Non-pigmented ciliary epithelial cell (primary cell): ENCODE data around the gene TTLL9.

Source experiments
- DNase-seq: peaks from one replicate; pipeline ENCODE4 v3.0.0-alpha.2; 2010; ENCODE audit warnings: low read depth

Gene TTLL9

DNA sequence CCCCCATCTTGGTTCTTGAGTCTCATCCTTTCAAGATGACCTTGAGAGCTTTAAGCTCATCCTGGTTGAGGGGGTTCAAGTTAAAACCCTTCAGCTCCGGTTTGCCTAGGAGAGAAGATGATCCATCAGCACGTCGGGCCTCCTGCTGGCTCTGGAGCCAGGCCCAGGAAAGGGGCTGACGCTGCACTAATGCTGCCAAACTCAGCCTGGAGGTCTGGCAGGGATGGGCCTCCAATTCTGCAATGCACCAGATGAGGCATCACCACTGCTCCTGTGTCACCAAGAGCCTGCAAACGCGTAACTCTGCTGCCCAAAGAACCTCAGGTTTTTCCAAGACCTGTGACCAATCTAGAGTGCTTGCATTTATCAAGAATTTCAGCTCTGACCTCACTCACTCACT, 75.4 kb downstream of the TTLL9 start:
- no peak for DNase-seq

DNA sequence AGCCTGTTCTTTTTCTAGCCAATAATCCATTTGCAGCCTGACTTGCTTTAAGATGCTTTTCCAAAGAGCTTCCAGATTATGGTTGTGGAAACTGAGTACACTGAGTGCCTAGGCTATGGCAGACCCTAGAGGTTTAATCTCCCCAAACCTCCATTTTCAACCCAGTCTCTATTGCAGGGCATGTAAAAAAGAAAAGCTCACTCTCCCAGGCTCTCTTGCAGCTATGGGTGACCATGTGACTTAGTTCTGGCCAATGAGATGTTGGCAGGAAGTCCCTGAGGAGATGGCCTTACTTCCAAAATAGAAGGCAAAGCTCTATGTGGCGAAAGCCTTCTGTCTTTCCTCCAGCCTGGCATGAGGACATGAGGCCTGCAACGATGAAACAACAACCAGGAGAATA, 77.6 kb downstream of the TTLL9 start:
- no peak for DNase-seq

- no peak for DNase-seq
Measured at GRCh38 chr20:31949877-31950646, 79.6 kb downstream of the TTLL9 start.

GRCh38 chr20:31951203-31951529, 80.7 kb downstream of the TTLL9 start:
- DNase-seq, result no peak

GRCh38 chr20:31951530-31952453, 81.4 kb downstream of the TTLL9 start, which contains the start of gene PDRG1:
PDRG1 (minus strand) TSS chr20:31952046; CDS start chr20:31951961, 85 bp downstream.
- DNase-seq, result peak; percentile 74

GRCh38 chr20:31953556-31954148, 83.2 kb downstream of the TTLL9 start:
- DNase-seq, result no peak

DNA sequence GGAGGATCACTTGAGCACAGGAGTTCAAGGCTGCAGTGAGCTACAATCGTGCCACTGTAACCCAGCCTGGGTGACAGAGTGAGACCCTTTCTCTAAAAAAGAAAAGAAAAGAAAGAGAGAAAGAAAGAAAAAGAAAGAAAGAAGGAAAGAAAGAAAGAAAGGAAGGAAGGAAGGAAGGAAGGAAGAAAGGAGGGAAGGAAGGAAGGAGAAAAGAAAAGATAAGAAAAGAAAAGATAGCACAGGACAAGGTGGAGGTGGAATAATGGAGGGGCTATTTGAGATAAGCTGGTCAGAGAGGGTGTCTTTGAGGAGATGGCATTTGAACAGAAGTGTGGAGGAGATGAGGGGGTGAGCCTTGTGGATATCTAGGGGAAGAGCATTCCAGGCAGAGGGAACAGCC, 84.1 kb downstream of the TTLL9 start:
- DNase-seq, result no peak

DNA sequence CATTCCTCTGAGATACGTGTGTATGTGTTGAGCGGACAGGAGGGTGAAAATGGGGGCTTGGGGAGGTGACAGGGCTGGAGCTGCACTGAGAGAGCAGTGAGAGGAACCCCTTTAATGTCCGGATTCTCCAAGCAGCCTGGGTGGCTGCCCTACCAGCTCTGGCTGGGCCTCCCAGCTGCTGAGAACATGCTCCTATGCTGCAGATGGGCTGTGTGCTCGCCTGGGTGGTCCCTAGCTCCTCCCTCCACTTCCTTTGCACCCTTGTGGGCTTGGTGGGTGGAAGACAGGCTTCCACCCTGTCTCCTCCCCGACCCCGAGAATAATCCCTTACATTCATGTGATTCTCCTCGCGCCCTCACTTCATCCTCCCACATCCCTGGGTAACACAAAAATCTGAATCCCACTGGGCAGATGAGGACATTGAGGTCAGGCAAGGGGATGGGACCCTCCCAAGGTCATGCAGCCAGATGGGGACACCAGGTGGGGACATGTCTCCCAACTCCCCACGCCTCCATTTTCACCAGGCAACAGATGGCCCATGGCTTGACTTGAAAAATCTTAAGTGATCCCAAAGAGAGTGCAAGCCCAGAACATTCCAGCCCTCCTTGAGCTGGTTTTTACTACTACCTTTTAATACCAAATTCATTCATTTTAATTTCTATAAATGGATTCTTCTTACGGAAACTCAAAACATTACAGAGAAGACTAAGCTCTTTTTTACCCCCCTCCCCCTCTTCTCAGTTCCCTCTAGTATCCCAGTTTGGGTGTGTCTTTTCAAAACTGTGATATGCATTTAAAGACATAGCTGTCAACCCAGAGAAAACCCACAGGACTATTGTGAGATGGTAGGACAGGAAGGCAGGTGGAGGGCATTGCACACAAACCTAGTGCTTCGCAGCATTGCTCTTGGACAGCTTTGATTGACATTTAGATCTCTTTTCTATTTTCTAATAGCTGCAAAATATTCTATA, 86.4 kb downstream of the TTLL9 start:
- DNase-seq, result no peak

- DNase-seq, result no peak
Measured at GRCh38 chr20:31962761-31963160, 92.3 kb downstream of the TTLL9 start.

- no peak for DNase-seq
Measured at GRCh38 chr20:31963889-31964288, 93.5 kb downstream of the TTLL9 start.

GRCh38 chr20:31966991-31967655, 96.7 kb downstream of the TTLL9 start:
- DNase-seq, result no peak

DNA sequence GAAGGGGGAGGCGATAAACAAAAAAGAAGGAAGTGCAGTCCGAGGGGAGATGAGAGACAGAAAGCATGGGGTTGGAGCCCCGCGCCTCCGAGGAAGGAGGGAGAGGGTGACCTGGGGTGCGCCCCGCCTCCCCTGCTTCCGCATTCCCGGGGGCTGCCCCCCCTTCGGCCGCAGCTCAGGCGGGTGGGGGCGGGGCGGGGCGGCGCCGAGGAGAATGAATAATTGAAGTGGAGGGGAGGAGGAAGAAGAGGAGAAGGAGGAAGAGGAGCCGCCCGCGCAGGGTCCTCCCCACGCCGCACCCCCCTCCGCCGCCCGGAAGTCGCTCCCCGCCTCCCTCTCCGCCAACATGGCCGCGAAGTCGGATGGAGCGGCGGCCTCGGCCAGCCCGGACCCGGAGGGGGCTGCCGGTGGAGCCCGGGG, 97.4 kb downstream of the TTLL9 start, which contains the start of gene XKR7:
Gene XKR7, plus strand, starts transcription at position 322 of the 420 bp plus-strand sequence. Its CDS starts 25 bp downstream, at position 347.
- no peak for DNase-seq

- peak; percentile 10 for DNase-seq
Measured at GRCh38 chr20:31968291-31969126, 98.1 kb downstream of the TTLL9 start.

DNA sequence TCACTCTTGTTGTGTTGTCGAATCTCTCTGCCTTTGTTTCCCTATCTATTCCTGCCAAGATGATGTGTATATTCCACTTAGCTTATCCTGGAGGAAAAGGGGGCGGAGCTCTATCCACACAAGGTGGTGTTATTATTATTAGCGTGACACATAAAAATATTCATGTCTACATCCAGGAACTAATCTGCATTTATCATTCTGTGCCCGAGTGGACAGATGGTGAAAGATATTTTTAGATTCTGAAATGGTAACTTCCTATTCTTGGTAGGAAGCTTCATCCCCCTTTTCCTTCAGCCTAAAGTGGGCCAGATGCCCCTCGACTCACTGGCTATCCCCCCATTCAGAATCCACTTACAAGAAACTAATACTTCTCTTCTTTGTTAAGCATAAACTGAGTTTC, 99.6 kb downstream of the TTLL9 start:
- no peak for DNase-seq

DNA sequence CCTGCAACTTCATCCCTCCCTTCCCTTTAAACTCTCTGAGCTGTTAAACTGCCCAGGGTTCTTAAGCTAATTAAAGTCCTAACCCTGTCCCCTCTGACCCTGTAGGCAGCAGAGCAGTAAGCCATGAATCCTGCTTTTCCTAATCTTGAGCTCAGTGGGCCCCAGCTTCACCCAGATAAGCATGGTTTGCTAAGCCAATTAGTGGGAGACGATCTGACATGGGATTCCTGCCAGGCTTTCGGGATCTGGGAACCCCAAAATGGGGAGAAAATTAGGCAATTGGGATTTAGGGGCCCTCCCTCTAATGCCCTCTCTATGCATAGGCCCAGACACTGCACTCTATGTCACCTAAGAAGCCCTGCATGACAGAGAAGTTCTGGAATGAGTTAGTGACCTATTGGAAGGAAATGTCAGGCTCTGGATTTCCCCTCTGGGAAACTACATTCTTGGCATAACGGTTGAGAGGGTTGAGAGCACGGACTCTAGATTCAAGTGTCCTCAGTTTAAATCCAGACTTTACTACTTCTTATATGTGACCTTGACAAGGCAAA, 102.1 kb downstream of the TTLL9 start:
- peak; percentile 5 for DNase-seq

- DNase-seq, result no peak
Measured at GRCh38 chr20:31974296-31974695, 103.9 kb downstream of the TTLL9 start.

DNA sequence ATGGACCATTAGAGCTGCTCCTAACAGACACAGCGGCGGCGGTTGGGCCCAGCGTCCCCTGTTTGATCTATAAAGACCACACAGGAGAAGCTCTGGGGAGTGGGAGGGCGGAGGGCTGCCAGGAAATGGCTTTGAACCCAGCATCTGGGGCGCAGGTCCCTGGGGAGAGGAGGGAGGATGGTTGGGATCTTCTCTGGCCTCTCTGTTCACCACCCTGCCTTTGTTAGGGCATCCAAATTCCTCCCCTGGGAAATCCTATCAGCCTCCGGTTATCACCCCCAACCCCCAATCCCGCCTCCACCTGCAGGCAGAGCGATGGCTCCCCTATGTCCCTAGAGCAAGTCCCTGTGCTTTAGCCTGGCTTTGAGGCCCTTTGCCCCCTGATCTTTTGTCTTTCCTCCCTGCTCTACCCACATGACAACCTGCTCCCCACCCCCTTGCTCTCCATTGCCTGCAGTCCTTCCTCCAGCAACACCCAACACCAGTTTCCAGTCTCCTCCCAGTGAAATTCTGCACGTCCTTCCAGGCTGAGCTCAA, 104.6 kb downstream of the TTLL9 start:
- no peak for DNase-seq

- no peak for DNase-seq
Measured at GRCh38 chr20:31975874-31976273, 105.4 kb downstream of the TTLL9 start.

DNA sequence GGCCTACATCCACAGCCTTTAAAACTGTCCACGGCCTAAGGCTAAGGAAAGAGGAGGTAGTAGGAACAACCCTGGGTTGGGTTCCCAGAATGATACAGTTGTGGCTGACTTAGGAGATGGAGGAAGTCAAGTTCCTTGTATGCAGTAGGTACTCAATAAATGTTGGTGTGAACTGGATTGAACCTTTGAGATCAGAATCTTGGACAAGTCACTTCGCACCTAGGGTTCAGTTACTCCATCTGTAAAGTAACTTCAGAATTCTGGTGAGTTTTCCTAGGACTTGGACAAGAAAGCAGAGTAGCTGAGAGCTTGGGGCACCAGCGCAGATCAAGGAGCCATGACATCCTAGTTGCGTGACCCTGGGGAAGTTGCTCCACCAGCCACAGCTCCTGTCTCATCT, 106.6 kb downstream of the TTLL9 start:
- no peak for DNase-seq
